DMS53 treated with DMSO at 0.1 percent for 48 hours (cell line): ENCODE results near the gene DSCAML1.
"Not testable (repeated sequence)": the region's sequence is repeated elsewhere in the genome, so short reads cannot be mapped to it uniquely, and the experiment has no call there.

Experiments used
- DNase-seq: peaks from one replicate; lab custom pipeline; 2025; ENCODE audit not compliant: unreplicated experiment; lab: John Stamatoyannopoulos, UW

The DSCAML1 gene

DNA sequence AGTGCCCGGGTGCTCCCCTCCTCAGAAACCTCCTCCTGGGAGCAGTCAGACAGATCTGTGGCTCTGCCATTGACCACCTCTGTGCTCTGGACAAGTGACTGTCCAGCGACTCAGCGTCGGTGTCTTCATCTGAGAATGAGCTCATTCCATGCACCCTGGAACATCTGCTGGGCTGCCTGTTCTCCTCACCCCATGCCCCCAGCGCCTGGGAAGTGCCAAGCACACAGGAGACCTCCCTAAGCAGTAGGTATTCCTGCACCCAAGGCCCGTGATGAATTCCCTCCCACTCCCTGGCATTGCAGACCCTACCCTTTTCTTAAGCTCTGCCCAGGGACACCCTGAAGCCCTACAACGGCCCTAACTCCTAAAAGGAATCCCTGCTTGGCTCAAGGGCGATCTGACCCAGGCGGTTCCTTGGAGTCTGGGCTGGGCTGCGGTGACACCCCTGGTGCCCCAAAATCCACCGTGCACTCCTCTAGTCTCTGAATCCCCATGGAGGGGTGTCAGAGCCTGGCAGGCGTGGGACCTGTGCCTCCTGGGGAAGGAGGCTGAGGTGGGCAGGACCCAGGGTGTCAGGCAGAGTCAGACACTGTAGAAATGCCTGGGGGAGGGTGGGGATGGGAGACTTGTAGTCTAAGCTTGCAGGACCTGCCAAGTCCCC lies 377.4 kb downstream of the DSCAML1 start:
- no peak for DNase-seq

DNA sequence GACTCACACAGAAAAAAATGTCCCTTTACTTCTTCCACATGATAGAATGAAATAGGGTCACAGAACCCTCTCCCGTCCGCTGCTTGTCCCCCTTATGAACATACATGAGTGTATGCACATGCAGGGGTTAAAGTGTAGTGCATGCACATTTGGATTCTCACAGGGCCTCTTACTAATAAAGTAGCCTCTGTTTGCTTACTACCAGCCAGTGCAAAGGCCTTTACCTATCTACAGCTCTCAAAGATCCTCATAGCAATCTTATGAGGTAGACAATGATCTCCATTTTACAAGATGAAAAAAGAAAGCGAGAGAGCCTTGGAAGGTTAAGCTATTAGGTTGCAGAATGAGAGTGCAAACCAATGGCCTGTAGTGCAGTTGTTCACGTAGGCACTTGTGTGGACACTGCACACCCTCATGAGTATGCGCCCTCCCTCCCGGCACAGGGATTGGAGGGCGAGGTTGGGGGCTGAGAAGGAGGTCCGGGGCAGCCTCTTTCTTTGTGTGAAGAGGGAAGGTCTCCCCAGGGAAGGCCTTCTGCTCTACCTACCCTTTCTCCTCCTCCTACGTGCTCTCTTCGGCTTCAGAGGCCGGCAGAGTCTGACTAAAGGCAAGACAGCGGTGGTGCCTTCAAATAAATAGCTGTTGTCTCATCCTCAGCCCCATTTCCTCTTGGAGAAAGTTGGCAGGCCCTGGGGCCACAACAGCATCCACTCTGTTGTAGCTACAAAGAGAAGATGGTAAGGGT lies 378.1 kb downstream of the DSCAML1 start:
- no peak for DNase-seq

GRCh38 chr11:117417856-117418255 lies 379.2 kb downstream of the DSCAML1 start:
- DNase-seq: no peak

GRCh38 chr11:117417342-117417741 lies 379.7 kb downstream of the DSCAML1 start:
- no peak for DNase-seq

- DNase-seq: no peak
These were observed 381.6 kb downstream of the DSCAML1 start for GRCh38 chr11:117415358-117415896.

DNA sequence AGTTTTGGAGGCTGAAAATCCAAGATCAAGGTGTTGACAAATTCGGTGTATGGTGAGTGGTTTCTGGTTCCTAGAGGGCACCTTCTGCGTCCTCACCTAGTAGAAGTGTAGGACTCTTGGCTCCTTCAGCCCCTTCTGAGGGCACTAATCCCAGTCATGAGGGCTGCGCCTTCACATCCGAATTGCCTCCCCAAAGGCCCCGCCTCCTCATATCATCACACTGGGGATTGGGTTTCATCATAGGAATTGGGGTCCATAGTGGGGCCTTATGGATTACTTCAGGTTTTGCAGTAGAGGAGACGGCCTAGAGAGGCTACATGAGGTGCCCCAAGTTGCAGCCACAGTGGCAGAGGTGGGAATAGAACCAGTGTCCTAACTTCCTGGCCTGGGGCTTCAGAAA lies 382.3 kb downstream of the DSCAML1 start:
- DNase-seq: no peak

GRCh38 chr11:117413616-117414015 lies 383.4 kb downstream of the DSCAML1 start:
- no peak for DNase-seq

GRCh38 chr11:117412653-117413275 lies 384.3 kb downstream of the DSCAML1 start:
- no peak for DNase-seq

- no peak for DNase-seq
These were observed 384.8 kb downstream of the DSCAML1 start for GRCh38 chr11:117412176-117412575.

DNA sequence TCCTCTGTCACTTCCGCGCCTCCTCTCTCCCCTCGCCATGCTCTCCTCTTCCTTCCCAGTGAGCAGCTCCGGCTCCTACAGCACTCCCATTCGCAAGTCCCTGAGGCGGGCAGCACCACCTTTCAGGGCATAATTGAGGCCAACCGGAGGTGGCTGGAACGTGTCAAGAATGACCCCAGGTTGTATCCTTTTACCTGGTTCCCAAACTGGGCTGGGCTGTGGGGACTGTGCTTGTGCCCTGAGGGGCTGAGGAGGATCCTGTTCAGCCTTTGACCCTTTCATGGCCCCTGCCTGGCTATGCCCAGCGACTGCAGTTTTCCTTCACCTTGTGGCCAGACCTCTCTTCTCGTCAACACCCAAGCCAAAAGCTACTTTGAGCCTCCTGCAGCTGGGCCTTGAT lies 385.3 kb downstream of the DSCAML1 start:
- DNase-seq: no peak

DNA sequence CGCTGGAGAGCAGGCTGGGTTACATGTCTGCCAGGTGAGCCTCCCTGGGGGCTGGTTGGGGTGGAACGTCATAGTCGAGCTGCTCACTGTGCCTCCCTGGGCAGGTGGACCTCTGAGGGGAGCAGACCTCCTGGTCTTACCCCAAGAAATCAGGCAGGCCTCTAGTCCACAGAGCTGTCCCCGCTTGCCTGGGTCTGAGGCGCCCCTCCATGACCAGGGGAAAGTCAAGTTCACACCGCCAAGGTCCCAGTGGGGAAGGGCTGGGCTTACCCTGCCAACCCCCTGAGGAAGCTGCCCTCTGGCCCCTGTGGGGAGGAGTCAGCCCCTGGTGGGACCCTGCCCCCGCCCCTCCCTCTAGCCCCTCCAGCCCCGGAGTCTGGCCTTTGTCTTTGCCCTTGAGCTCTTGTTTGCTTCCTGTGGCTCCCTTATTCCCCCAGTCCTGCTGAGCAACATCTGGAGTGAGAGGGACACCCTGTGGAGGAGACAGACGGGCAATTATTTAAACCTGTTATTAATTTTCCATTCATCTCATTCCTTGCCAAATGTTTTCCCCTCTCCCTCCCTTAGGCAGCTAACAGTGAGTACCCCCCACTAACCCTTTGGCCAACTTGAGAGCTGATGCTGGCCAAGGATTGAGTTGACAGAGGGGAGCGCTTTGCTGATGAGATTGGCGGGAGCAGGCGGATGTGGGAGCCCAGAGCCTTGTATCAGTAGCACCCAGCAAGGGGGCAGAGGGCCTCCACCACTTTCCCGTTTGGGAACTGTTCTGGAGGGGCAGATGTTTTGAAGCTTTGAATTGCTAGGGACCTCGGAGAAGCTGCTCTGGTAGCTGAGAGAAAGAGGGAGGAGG lies 385.9 kb downstream of the DSCAML1 start:
- DNase-seq: no peak

GRCh38 chr11:117410238-117410637 lies 386.8 kb downstream of the DSCAML1 start:
- no peak for DNase-seq

DNA sequence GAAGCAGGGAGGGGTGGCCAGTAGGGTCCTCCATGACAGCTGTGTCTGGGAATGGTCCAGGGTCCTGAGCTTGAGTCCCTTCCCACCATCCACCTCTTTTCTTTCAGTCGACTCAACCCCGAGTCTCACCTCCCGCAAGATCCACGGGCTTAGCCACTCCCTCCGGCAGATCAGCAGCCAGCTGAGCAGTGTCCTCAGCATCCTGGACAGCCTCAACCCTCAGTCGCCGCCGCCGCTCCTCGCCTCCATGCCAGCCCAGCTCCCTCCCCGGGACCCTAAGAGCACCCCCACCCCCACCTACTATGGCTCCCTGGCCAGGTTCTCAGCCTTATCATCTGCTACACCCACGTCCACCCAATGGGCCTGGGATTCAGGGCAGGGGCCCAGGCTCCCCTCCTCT lies 387.5 kb downstream of the DSCAML1 start:
- DNase-seq: no peak

DNA sequence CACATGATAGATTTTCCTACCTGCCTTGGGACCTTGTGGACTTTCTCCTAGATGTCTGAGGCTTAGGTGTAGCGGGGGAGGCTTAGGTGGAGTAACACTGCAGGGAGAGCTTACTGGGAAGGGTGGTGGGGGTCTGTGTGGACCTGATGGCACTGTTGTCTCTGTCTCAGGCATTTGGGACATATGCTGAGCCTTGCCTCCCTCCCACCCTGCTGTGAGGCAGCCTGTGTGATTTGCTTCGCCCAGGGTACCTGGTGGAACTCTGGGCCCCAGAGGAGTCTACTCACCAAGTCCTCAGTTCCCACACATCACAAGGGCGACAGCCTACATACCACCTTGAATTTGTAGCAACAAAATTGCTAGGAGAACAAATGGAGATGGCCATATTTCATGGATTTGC lies 388.7 kb downstream of the DSCAML1 start:
- DNase-seq: no peak

DNA sequence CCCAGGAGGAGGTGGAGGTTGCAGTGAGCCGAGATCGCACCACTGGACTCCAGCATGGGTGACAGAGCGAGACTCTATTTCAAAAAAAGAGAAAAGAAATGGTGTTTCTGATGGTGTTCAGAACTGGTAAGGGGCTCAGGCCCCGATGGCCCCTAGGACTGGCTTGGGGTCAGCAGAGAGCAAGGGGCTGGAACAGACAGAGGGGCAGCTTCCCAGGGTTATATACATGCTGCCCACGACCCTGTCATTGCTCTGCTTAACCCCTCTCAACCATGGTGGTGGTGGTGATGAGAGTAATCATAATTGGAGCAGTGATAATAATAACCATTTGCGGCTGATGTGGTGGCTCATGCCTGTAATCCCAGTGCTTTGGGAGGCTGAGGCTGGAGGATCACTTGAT lies 390.0 kb downstream of the DSCAML1 start:
- no peak for DNase-seq

GRCh38 chr11:117405898-117406297 lies 391.1 kb downstream of the DSCAML1 start:
- not testable (repeated sequence) for DNase-seq

DNA sequence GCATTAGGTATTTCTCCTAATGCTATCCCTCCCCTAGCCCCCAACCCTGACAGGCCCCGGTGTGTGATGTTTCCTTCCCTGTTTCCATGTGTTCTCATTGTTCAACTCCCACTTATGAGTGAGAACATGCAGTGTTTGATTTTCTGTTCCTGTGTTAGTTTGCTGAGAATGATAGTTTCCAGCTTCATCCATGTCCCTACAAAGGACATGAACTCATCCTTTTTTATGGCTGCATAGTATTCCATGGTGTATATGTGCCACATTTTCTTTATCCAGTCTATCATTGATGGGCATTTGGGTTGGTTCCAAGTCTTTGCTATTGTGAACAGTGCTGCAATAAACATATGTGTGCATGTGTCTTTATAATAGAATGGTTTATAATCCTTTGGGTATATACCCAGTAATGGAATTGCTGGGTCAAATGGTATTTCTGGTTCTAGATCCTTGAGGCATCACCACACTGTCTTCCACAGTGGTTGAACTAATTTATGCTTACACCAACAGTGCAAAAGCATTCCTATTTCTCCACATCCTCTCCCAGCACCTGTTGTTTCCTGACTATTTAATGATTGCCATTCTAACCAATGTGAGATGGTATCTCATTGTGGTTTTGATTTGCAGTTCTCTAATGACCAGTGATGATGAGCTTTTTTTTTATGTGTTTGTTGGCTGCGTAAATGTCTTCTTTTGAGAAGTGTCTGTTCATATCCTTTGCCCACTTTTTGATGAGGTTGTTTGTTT lies 397.7 kb downstream of the DSCAML1 start:
- not testable (repeated sequence) for DNase-seq

DNA sequence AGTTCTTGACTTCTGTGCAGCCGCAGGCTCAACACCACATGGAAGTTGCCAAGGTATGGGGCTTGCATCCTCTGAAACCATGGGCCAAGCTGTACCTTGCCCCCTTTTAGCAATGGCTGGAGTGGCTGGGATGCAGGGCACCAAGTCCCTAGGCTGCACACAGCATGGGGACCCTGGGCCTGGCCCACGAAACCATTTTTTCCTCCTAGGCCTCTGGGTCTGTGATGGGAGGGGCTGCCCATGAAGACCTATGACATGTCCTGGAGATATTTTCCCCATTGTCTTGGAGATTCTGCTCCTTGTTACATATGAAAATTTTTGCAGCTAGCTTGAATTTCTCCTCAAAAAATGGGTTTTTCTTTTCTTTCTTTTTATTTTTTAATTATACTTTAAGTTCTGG lies 398.4 kb downstream of the DSCAML1 start:
- DNase-seq: not testable (repeated sequence)

- no peak for DNase-seq
These were observed 400.0 kb downstream of the DSCAML1 start for GRCh38 chr11:117396970-117397369.

GRCh38 chr11:117395476-117395875 lies 401.5 kb downstream of the DSCAML1 start:
- DNase-seq: no peak
